GM12865 (cell line): Measurements from ENCODE around the gene CDC26.
A peak's percentile ranks its signal among the peaks of the same experiment; 100 is the strongest.

ENCODE experiments used
- DNase-seq: peaks from one replicate; pipeline ENCODE4 v3.0.0; 2010; ENCODE audit warnings: low read depth
- H3K4me3 ChIP-seq: 2 replicates; pipeline ENCODE4 v1.5.1; 2011; ENCODE audit warnings: mild to moderate bottlenecking, low read depth, low read length, control low read depth
- TF ChIP-seq, protein P1 (sequence below): IDR thresholded peaks from 2 replicates; pipeline ENCODE4 v1.5.1; 2011; ENCODE audit warnings: low read length, control low read depth, low read depth, inconsistent platforms; ENCODE audit not compliant: insufficient read depth; ENCODE audit errors: missing control alignments

Gene CDC26

DNA sequence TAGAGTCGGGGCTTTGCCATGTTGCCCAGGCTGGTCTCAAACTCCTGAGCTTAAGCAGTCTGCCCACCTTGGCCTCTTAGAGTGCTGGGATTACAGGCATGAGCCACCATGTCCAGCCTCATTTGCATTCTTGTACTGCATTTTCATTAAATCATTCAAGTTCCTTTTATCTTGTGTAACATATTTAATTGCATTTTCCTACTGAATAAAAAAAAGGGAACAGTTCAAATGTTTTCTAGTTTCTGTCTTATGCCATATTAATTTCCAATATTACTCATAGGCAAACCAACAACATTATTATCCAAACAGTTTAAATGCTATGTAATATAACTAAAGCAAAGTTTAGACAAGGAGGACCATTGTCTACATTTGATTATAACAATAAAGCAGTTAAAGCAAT is 47.9 kb downstream of the CDC26 start:
- TF ChIP-seq, protein P1, sequence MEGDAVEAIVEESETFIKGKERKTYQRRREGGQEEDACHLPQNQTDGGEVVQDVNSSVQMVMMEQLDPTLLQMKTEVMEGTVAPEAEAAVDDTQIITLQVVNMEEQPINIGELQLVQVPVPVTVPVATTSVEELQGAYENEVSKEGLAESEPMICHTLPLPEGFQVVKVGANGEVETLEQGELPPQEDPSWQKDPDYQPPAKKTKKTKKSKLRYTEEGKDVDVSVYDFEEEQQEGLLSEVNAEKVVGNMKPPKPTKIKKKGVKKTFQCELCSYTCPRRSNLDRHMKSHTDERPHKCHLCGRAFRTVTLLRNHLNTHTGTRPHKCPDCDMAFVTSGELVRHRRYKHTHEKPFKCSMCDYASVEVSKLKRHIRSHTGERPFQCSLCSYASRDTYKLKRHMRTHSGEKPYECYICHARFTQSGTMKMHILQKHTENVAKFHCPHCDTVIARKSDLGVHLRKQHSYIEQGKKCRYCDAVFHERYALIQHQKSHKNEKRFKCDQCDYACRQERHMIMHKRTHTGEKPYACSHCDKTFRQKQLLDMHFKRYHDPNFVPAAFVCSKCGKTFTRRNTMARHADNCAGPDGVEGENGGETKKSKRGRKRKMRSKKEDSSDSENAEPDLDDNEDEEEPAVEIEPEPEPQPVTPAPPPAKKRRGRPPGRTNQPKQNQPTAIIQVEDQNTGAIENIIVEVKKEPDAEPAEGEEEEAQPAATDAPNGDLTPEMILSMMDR = no peak
- no peak for DNase-seq
- no peak overlapping the region for H3K4me3 ChIP-seq

DNA sequence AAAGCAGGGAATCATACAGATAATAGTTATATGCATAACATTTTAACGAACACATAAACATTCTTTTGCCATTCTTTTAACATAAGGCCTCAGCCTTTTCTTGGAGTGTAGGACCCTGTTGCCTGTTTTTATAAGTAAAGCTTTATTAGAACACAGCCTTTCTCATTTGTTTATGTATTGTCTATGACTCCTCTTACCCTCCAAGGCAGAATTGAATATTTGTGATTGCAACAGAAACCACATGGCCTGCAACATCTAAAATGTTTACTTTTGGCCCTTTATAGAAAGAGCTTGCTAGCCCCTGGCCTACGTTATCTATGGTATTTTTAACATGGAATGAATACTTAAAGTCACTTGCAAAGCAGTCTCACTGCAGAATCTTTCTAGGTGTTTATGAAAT is 51.4 kb downstream of the CDC26 start:
- TF ChIP-seq, protein P1 = no peak
- no peak overlapping the region for H3K4me3 ChIP-seq
- DNase-seq = no peak

DNA sequence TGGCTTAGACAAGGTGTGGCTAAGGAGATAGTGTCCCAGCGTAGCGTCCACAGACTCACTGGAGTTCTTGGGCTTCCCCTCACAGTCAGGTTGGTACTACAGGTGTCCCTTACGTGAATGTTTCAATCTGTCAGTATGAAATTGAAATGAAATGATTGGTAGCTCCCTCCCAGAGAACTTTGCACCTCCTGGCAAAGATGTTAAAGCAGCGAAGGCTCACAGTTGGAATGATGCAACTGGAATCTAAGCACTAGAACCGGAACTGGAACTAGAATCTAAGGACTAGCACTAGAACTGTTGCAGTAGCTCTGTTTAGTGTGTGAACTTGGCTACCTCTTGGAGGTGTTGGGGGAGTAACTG is 52.9 kb downstream of the CDC26 start:
- TF ChIP-seq, protein P1 = no peak
- peak overlapping the region; percentile 86 for H3K4me3 ChIP-seq
- no peak for DNase-seq

DNA sequence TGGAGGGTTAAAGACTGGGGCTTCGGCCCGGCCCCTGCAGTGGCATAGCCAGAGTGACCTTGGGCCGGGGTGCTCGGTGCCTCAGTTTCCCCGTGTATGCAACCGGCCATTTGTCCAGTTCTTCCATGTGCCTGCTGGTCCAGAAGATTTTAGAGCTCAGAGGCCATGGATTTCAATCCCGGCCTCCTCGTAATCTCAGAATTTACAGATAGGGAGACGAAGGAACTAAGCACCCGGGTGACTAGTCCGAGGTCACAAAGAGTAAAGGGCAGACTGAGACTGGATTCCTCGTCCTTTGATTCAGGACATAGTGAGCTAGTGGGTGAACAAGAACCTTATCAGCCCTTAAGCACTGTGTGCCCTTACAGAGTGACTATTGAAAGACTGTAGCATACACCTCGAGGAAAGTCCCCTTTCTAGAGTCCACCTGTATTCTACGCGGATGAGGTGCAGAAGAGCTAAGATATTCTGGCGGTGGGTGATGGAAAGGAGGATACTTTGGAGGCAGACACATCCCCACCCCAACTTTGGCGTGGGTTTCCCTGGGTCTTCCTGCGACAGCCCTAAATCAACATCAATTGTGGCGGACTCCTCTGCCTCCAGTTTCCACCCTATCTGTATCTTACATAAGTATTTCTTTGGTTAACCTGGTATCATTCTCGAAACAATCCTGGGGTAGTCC is 53.4 kb downstream of the CDC26 start:
- TF ChIP-seq, protein P1 = no peak
- peak overlapping the region; percentile 86 for H3K4me3 ChIP-seq
- peak; percentile 13 for DNase-seq

DNA sequence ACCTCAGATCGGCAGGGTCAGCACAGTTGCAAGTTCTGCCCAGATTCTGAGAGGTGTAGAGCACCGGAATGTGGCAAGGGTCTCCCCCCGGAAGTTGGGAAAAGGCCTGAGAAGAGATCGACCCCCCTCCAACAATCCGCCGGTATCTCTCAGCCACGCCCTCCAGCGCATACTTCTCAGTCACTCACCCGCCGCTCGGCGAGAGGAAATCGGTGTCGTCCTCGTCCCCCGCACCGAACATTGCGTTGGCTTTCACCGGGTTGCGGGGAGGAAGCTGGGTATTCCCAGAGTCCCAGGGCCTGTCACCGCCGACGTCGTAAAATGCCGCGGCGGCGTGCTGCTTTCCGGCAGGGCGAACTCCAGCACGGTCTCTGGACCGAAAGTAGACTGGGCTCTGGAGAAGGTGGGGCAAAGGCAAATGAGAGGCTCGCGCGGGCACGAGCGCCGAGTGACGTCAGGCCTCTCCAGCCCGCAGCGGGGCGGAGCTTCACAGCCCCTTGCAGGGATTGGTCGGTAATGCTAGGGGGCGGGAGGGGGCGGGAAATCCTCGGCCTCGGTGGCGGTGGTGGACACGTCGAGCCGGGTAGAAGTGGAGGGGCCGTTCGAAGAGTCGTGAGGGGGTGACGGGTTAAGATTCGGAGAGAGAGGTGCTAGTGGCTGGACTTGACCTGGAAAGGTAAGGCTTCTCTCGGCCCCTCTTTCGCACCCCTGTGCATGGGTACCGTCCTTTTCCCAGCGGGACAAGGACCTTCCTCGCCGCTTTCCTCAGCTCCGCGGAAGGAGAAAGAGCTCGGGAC is 54.2 kb downstream of the CDC26 start, which contains the start of the genes FKBP15 and SLC31A1:
Gene FKBP15, minus strand, starts transcription at position 275 of the 797 bp plus-strand sequence. Its CDS starts 34 bp downstream, at position 241.
Gene SLC31A1, plus strand, starts transcription at position 542 of the 797 bp plus-strand sequence. CDS start 34,605 bp downstream, outside the sequence.
- DNase-seq = peak; percentile 99
- peak within 1 kb of the TSS; percentile 86 for H3K4me3 ChIP-seq
- TF ChIP-seq, protein P1 = no peak

DNA sequence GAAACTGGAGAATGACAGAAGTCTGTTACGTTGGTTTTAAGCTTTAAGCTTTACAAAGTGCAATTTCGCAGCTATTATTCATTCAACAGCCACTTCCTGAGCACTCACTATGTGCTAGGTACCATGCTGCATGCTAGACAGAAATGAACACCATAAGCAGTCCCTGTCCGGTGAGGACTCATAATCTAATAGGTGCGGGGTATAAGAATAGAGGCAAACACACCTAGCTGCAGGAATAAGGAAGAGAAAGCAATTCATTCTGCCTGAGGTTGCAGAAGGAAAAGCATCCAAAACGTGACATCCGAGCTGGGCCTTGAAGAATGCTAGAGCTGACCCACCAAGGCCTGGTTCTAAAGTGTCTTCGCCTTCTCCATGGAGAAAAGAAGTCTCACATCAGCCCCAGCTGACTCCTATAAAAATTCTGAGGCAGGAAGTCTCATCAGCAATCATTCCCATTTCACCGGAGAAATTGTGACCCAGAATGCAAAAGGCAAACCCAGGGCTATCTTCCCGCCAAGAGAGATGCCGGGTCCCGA is 54.8 kb downstream of the CDC26 start:
- TF ChIP-seq, protein P1 = no peak
- peak overlapping the region; percentile 82 for H3K4me3 ChIP-seq
- peak; percentile 20 for DNase-seq
